NCI-H526 (cell line): ENCODE measurements around the gene MAST4.

Experiments
- DNase-seq, 2 experiments: peaks; one replicate each; lab custom pipeline; 2025; lab: John Stamatoyannopoulos, UW

The MAST4 gene

GRCh38 chr5:67020096-67020615 is 424.0 kb downstream of the MAST4 start:
- DNase-seq: no peak

GRCh38 chr5:67021031-67021430 is 424.8 kb downstream of the MAST4 start:
- DNase-seq: no peak

GRCh38 chr5:67021521-67021920 is 425.3 kb downstream of the MAST4 start:
- no peak for DNase-seq

GRCh38 chr5:67021962-67022361 is 425.8 kb downstream of the MAST4 start:
- DNase-seq: no peak

DNA sequence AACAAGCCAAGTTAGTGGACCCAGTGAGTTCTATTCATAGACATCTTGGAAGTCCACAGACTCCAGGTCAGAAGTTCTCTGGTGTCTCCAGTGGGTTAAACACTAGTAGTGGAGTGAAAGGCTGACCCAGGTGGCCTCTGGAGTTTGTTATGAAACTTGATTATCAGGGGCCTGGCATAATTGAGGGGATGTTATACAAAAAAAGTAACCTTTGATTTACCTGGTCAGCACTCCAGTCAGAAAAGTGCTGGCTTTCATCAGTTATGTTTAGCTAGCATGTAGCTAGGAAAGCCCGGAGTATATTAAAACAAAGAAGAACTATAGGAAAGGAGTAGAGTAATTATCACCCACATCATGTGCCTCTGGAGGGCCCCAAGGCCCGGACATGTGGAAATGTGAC is 429.3 kb downstream of the MAST4 start:
- no peak for DNase-seq

DNA sequence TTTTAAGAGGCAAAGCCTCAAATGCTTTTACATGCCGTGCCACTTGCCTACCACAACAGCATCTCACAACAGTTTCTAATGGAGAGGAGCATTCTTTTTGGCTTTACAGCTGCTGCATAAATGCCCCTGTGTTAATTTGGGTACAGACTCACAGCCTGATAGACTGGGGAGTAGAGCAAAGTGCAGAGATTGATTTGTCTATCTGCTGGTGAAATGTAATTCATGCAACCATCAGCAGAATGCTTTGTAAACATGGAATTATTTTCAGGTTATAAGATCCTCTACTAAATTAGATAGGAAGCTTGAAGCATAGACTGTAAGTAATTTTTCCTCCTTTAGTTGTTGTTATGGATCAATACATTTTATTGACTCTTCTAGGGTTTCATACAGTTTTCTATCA is 430.1 kb downstream of the MAST4 start:
- no peak for DNase-seq

GRCh38 chr5:67027171-67027570 is 431.0 kb downstream of the MAST4 start:
- DNase-seq: no peak

DNA sequence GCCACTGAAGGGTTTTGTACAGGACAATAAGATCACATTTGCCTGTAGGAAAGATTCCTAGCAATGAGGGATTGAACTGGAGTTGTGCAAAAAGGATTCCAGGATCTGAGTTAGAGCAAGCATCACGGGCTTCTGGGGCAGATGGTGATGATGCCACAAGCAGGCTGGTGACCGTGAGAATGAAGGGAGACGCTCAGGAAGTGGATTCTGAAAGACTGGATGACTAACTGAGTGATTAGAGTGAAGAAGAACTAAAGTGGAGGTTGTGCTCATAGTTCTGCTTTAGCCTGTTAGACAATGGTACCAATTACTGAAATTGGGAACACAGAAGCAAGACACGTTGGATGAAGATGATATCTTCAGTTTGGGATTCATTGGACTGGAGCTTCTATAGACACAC is 432.2 kb downstream of the MAST4 start:
- DNase-seq: no peak

DNA sequence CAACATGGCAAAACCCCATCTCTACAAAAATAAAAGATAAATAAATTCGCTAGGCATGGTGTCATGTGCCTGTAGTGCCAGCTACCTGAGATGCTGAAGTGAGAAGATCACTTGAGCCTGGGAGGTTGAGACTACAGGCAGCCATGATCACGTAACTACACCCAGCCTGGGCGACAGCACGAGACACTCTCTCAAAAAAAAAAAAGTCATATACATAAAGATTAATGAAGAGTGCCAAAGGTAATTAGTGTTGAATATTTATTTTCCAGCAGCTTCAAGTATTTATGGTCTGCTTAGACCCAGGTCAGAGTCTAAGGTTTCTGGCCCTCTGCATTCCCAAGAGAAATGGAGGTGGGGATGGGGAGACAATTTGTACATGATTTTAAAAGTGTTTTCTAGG is 432.7 kb downstream of the MAST4 start:
- DNase-seq: no peak

GRCh38 chr5:67029481-67029880 is 433.3 kb downstream of the MAST4 start:
- no peak for DNase-seq

DNA sequence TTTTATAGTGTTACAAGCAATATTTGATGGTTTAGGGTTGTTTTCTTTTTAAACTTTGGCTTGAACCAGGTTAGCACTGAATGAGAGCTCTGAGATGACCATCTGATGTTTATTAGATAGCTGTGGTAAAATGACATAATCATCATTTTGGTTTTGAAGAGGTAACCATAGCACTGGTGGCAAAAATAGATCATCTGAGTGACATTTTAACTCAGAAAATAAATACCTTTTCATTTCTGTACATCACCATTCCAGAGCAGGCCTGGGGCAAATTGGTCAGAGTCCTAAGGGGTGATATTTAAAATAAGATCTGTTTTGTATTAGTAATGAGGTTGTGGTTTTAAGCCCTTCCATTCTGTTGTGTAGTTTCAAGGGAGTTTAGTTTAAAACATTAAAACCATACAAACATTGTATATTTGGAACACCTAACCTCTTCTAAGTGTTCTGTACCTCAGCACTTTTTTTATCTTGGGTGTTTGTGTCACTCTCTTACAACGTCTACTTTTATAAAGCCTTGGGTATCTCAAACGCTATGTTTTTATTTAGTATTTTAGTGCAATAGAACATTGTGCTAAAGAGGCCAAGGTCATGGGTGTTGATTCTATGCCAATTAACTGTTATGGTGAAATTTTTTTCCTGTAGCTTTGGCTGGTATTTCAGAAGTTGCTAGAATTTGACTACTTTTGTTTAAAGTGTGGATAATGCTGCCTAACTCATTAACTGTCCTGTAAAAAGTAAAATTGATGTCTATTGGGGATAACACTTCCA is 434.3 kb downstream of the MAST4 start:
- DNase-seq: no peak

DNA sequence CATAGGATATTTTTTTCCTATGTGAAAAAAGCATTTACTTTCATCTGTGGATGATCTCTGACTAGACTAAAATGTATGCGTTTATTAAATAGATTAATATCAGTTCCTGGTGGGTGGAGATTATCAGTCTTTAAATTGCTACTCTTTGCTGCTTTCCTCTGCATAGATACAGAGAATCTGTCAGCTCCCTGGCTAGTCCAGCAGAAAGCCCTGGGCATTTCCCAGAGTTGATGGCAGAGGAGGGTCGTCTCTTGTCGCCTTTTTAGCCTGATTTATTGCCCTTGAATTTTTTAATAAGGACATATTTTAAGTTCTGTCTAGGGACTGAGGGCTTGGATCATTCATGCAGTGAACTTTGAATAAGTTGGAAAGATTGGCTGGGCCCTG is 434.9 kb downstream of the MAST4 start:
- no peak for DNase-seq

- DNase-seq: no peak
Measured at GRCh38 chr5:67031692-67032091, 435.5 kb downstream of the MAST4 start.

DNA sequence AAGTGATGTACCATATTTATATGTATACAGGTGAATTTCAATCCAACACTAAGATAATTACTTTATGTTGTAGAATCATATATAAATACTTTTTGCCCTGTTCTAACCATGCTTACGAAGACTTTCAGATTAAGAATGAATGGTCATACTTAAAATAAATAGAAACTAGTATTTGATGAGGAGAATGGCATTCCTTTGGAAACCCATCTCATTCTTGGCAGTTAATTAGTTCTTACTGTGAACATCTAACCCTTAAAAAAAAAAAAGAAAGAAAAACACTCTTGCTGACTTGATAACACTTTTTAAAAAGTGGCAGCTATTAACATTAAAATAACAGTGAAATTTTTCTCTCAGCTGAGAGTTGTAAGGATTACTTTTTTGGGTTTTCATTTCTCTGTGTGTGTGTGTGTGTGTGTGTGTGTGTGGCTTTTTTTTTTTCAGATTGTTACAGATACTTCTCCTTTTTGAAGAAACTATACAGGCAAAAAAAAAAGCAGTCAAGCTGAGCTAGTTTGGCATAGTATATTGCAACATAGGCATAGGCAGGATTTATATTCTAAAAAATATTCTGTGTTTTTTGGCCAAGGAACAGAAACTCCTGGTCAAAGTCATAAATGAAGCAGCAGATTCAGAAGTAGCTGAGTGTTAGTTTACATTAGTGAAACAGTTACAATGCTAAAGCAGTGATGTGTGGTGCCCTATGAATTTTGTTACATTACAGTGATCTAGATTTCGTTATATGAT is 436.9 kb downstream of the MAST4 start:
- DNase-seq: no peak

GRCh38 chr5:67033880-67034651 is 437.9 kb downstream of the MAST4 start:
- no peak for DNase-seq

DNA sequence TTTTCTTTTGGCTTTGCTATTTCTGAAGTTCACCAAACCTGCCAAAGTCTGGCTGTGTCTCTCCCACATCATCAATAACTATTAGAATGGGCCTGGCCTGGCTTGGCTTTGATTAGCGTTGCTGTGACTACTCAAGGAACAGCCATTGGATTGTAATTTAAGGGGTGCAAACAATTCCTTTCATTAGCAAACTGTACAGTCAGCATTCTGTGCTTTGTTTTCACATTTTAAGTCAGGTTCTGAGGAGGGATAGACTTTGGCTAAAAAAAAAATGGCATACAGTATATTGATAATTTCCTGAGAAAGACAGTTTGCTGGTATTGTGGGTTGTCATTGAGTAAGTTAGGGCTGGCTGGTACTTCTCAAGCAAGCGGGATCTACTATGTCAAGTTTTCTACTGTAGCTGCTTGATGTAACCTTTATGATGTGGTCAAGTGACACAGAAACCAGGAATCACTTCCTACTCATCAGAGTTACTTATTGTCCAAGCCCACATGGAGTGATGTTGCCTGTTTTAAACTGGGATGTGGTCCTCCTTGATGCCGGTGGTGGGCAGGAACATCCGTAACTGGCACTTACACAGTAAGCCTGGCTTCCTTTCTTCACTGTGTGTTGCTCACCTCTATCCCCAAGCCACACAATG is 439.0 kb downstream of the MAST4 start:
- no peak for DNase-seq

- DNase-seq: no peak
Measured at GRCh38 chr5:67037171-67037570, 441.0 kb downstream of the MAST4 start.

DNA sequence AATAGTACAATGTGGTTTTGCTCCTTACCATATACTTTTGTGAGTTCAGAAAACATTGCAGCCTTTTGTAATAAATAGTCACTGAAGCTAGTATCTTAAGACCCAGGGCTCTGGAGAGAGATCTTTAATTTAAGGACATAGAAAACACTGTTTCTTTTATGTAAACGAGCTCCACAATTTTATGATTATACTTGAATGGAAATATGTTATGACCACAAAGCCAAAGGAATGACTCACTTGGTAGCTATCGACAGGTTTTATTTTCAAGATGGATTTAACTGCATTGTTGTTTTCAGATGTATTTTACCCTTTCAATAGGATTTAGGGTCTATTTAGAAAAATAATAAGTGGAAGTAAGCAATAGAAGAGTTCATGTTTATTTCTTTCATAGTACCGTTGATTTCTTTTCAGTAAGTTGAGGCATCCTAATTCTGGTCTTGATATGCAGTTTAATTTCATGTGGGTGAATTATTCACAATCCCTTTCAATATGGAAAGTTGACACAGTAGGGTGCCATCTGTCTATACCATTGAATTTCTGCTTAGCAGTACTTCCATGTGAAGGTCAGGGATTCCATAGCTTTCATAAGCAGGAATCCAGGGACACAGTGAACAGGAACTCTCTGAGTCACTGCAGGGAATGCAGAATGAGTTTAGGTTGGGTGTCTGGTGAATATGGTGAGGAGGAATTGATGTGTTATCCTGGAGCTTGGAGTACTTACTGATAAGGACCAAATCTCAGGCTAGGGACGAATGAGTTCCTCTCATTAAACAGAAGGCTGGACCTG is 442.8 kb downstream of the MAST4 start:
- DNase-seq: no peak

DNA sequence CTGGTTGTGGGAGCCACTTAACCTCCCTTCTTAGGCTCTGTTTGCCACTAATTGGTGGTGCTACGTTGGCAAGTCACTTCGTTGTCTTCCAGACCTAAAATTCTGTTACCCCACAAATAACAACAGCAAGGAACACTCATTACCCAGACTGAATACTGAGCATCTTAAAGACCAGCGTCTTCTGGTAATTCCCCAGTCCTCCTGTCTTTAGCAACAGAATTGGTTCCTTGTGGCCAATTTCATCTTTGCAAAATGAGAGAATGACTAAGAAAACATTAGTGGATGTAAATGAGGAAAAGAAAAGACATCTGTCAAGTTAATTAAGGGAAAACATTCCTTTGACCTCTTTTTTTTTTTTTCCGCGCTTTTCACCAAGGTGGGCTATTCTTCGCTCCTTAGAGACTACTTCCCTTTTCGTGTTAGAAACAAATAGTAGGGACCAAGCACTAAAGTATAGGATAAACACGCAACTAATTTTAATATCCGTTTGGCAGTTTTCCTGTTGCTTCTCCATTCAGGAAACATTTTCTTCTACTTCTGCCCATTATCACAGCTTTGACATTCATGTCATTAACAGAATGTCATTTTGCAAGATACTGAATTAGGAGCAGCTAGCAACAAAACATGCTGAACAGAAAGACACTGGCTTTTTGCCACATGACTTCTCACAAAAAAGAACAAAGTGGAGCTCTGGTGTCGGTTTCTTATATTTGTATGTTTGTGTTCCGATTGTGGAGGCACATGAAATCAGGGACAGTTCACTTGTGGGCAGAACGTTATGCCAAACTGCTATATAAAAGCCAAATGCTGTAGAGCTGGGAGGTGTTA is 446.2 kb downstream of the MAST4 start:
- no peak for DNase-seq

GRCh38 chr5:67043796-67044511 is 447.8 kb downstream of the MAST4 start:
- no peak for DNase-seq
